ENCODE data around the gene GCSH. TPM values are rescaled to one million over a fixed set of nuclear protein-coding genes. Genes with fewer than 3 reads are reported as not detected.
A peak's percentile ranks its signal among the peaks of the same experiment; 100 is the strongest.

Gene GCSH
- total RNA-seq, 1 donor from 2014 or later: 19.2 TPM

DNA sequence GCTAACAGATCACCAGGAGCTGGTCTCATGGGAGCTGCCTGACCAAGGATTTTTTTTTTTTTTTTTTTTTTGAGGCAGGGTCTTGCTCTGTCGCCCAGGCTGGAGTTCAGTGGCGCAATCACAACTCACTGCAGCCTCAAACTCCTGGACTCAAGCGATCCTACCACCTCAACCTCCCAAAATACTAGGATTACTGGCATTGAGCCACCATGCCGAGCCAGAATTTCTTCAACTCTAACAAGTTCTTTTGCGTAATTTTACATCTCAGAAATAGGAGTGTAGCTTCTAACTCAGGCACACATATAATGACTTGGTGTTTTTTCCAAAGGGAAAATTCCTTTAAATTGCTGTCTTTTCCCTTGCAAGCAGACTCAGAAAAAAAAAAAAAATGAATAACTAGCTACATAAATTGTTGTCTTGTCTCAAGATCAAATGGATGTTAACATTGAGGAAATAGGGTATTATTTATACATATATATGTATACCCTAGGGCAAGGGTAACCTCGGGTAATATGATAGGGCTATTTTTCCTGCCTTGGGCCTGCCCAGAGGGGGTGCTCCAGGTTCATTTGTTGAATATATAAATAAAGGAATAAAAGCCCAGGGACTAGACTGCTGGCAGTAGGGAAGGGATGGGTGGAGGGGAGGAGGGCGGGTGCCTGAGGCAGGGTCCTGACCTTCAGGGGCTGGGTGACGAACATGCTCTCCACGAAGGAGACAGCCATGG is 42.8 kb upstream of the GCSH start:
- Mint-ChIP-seq H3K4me3 (ENCODE audit: unreplicated experiment) (no peak overlapping the region), H3K27ac (ENCODE audit: unreplicated experiment) (no peak overlapping the region), H3K9me3 (ENCODE audit: unreplicated experiment) (no peaks in the 10 kb centered on the region), H3K27me3 (ENCODE audit: unreplicated experiment) (peaks cover 6% of the 10 kb centered on the region), H3K4me1 (ENCODE audit: unreplicated experiment) (peaks cover 10% of the 10 kb centered on the region), H3K36me3 (ENCODE audit: unreplicated experiment) (no peaks in the 10 kb centered on the region)
- TF ChIP-seq, protein P1, sequence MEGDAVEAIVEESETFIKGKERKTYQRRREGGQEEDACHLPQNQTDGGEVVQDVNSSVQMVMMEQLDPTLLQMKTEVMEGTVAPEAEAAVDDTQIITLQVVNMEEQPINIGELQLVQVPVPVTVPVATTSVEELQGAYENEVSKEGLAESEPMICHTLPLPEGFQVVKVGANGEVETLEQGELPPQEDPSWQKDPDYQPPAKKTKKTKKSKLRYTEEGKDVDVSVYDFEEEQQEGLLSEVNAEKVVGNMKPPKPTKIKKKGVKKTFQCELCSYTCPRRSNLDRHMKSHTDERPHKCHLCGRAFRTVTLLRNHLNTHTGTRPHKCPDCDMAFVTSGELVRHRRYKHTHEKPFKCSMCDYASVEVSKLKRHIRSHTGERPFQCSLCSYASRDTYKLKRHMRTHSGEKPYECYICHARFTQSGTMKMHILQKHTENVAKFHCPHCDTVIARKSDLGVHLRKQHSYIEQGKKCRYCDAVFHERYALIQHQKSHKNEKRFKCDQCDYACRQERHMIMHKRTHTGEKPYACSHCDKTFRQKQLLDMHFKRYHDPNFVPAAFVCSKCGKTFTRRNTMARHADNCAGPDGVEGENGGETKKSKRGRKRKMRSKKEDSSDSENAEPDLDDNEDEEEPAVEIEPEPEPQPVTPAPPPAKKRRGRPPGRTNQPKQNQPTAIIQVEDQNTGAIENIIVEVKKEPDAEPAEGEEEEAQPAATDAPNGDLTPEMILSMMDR (IDR thresholded peaks at IDR 0.05): no peak
- DNase-seq (ENCODE audit: extremely low spot score, unreplicated experiment): no peak

DNA sequence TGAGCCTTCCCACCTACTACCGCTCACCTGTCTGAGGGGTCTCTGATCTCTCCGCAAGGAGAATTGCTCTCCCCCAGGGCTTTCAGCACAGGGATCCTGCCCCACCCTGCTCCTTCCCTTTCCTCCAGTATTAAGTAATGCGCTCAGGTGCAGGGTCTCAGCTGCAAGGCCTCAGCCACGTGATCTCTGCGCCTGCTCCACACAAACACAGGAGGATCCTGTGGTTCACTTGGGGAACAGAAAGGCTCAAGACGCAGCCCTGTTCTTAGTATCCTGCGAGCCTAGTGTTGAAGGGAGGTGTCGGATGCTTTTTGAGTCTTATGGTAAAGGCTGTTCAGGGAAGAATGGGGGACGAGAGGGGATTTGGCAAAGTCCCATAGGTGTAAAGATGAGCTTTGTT is 41.6 kb upstream of the GCSH start:
- no peaks in the 10 kb centered on the region for H3K9me3 Mint-ChIP-seq (ENCODE audit: unreplicated experiment)
- no peak overlapping the region for H3K4me3 Mint-ChIP-seq (ENCODE audit: unreplicated experiment)
- TF ChIP-seq, protein P1 (IDR thresholded peaks at IDR 0.05): no peak
- DNase-seq (ENCODE audit: extremely low spot score, unreplicated experiment): no peak
- peaks cover 10% of the 10 kb centered on the region for H3K4me1 Mint-ChIP-seq (ENCODE audit: unreplicated experiment)
- no peaks in the 10 kb centered on the region for H3K36me3 Mint-ChIP-seq (ENCODE audit: unreplicated experiment)
- H3K27ac Mint-ChIP-seq (ENCODE audit: unreplicated experiment): no peak overlapping the region
- peaks cover 3% of the 10 kb centered on the region for H3K27me3 Mint-ChIP-seq (ENCODE audit: unreplicated experiment)

DNA sequence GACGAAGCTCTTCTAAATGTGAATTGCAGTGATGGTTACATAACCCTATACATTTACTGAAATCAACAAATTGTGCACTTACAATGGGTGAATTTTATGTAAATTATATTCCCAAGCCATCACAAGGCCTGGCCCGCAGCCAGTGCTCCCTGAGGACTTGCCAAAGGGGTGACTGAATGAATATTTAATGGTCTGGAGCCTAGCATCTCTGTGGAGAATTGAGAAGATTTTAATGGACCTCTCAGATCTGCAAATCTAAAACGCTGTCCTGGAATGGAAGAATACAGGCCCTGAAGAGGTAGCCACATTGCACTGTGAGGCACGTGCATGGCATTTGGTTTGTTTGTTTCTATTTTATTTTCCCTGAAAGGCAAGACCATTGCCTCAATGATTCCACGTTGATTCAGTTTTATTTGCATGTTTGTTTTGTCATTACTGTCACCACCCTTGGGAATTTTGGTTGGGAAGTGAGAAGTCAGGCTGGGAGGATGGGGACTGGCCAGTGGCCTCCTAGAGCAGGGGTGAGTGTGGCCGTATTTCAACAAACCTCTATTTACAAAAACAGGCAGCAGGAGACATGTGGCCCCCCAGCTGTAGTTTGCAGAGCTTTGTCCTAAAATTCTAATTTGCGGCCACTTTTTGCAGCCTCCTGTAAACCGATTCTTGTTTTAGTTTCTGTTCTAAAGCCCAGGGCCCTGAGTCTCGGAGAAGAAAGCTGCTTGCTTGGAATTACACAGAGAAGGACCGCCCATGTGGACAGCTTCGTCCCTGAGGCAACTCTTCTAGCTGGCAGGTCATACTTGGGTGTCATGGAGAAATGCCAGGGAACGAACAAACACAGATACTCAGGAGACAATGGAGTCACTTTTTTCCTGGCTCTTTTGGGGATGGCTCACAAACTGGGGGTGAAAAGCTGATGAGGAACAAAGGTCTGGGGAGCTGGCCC is 40.5 kb upstream of the GCSH start:
- peaks cover 3% of the 10 kb centered on the region for H3K27me3 Mint-ChIP-seq (ENCODE audit: unreplicated experiment)
- H3K27ac Mint-ChIP-seq (ENCODE audit: unreplicated experiment): peak overlapping the region; percentile 20
- H3K4me3 Mint-ChIP-seq (ENCODE audit: unreplicated experiment): no peak overlapping the region
- H3K9me3 Mint-ChIP-seq (ENCODE audit: unreplicated experiment): no peaks in the 10 kb centered on the region
- TF ChIP-seq, protein P1 (IDR thresholded peaks at IDR 0.05): no peak
- H3K36me3 Mint-ChIP-seq (ENCODE audit: unreplicated experiment): no peaks in the 10 kb centered on the region
- peaks cover 10% of the 10 kb centered on the region for H3K4me1 Mint-ChIP-seq (ENCODE audit: unreplicated experiment)
- no peak for DNase-seq (ENCODE audit: extremely low spot score, unreplicated experiment)

DNA sequence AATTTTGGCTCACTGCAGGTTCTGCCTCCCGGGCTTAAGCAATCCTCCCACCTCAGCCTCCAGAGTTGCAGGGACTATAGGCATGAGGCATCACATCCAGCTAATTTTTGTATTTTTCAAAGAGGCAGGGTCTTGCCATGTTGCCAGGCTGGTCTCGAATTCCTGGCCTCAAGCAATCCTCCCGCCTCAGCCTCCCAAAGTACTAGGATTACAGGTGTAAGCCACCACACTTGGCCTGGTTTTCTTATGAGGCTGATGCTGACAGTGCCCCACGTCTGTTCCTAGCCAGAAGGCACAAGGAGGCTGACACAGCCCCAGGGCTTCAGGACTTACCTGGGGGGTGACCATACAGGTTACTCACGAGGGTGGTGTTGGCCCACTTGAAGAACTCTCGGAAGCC is 33.9 kb upstream of the GCSH start:
- H3K27me3 Mint-ChIP-seq (ENCODE audit: unreplicated experiment): peaks cover 5% of the 10 kb centered on the region
- H3K36me3 Mint-ChIP-seq (ENCODE audit: unreplicated experiment): no peaks in the 10 kb centered on the region
- H3K9me3 Mint-ChIP-seq (ENCODE audit: unreplicated experiment): no peaks in the 10 kb centered on the region
- H3K4me1 Mint-ChIP-seq (ENCODE audit: unreplicated experiment): no peaks in the 10 kb centered on the region
- TF ChIP-seq, protein P1 (IDR thresholded peaks at IDR 0.05): no peak
- H3K27ac Mint-ChIP-seq (ENCODE audit: unreplicated experiment): no peak overlapping the region
- no peak overlapping the region for H3K4me3 Mint-ChIP-seq (ENCODE audit: unreplicated experiment)
- no peak for DNase-seq (ENCODE audit: extremely low spot score, unreplicated experiment)

Measured in osteocyte (in vitro differentiated cells).